ENCODE results near the gene ZMYM2. TPM values are rescaled to one million over a fixed set of nuclear protein-coding genes. Genes with fewer than 3 reads are reported as not detected.

Gene ZMYM2
- total and polyA plus RNA-seq, 10 of the 15 experiments (the other 5 are each of a cell fraction or from before 2014, with no cell fraction given) = 9.5 to 60.4 (median 34.6) TPM

DNA sequence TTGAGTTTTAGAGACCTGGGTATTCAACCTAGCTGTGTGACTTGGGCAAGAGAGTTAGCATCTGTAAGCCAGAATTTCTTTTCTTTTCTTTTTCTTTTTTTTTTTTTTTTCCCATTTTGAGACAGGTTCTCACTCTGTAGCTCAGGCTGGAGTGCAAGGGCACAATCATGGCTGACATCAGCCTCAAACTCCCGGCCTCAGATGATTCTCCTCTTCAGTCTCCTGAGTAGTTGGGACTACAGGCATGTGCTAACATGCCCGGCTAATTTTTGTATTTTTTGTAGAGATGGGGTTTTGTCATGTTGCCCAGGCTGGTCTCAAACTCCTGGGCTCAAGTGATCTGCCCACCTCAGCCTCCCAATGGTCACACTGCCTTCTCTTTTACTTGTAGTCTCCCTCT lies 33.0 kb downstream of the ZMYM2 start (continued):
- TF ChIP-seq, protein P1, sequence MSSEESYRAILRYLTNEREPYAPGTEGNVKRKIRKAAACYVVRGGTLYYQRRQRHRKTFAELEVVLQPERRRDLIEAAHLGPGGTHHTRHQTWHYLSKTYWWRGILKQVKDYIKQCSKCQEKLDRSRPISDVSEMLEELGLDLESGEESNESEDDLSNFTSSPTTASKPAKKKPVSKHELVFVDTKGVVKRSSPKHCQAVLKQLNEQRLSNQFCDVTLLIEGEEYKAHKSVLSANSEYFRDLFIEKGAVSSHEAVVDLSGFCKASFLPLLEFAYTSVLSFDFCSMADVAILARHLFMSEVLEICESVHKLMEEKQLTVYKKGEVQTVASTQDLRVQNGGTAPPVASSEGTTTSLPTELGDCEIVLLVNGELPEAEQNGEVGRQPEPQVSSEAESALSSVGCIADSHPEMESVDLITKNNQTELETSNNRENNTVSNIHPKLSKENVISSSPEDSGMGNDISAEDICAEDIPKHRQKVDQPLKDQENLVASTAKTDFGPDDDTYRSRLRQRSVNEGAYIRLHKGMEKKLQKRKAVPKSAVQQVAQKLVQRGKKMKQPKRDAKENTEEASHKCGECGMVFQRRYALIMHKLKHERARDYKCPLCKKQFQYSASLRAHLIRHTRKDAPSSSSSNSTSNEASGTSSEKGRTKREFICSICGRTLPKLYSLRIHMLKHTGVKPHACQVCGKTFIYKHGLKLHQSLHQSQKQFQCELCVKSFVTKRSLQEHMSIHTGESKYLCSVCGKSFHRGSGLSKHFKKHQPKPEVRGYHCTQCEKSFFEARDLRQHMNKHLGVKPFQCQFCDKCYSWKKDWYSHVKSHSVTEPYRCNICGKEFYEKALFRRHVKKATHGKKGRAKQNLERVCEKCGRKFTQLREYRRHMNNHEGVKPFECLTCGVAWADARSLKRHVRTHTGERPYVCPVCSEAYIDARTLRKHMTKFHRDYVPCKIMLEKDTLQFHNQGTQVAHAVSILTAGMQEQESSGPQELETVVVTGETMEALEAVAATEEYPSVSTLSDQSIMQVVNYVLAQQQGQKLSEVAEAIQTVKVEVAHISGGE (CRISPR knock-in tag; IDR thresholded peaks at IDR 0.05) = no peak
- TF ChIP-seq ATF7 (IDR thresholded peaks at IDR 0.05; ENCODE audit: low read depth) (no peak), NBN (IDR thresholded peaks at IDR 0.05) (no peak), BHLHE40 (IDR thresholded peaks at IDR 0.05; ENCODE audit: borderline replicate concordance in 1 of 2, low read depth in 2 of 2, low read length in 1 of 2) (no peak), STAT1 (conservative IDR thresholded peaks at IDR 0.05) (no peak)
- TF ChIP-seq, protein P2, sequence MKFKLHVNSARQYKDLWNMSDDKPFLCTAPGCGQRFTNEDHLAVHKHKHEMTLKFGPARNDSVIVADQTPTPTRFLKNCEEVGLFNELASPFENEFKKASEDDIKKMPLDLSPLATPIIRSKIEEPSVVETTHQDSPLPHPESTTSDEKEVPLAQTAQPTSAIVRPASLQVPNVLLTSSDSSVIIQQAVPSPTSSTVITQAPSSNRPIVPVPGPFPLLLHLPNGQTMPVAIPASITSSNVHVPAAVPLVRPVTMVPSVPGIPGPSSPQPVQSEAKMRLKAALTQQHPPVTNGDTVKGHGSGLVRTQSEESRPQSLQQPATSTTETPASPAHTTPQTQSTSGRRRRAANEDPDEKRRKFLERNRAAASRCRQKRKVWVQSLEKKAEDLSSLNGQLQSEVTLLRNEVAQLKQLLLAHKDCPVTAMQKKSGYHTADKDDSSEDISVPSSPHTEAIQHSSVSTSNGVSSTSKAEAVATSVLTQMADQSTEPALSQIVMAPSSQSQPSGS (IDR thresholded peaks at IDR 0.05; ENCODE audit: low read length) = no peak
- TF ChIP-seq, protein P3, sequence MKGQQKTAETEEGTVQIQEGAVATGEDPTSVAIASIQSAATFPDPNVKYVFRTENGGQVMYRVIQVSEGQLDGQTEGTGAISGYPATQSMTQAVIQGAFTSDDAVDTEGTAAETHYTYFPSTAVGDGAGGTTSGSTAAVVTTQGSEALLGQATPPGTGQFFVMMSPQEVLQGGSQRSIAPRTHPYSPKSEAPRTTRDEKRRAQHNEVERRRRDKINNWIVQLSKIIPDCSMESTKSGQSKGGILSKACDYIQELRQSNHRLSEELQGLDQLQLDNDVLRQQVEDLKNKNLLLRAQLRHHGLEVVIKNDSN (IDR thresholded peaks at IDR 0.05; ENCODE audit: borderline replicate concordance, extremely low read length, insufficient read depth, low read depth, low read length) = no peak
- TF ChIP-seq, protein P4, sequence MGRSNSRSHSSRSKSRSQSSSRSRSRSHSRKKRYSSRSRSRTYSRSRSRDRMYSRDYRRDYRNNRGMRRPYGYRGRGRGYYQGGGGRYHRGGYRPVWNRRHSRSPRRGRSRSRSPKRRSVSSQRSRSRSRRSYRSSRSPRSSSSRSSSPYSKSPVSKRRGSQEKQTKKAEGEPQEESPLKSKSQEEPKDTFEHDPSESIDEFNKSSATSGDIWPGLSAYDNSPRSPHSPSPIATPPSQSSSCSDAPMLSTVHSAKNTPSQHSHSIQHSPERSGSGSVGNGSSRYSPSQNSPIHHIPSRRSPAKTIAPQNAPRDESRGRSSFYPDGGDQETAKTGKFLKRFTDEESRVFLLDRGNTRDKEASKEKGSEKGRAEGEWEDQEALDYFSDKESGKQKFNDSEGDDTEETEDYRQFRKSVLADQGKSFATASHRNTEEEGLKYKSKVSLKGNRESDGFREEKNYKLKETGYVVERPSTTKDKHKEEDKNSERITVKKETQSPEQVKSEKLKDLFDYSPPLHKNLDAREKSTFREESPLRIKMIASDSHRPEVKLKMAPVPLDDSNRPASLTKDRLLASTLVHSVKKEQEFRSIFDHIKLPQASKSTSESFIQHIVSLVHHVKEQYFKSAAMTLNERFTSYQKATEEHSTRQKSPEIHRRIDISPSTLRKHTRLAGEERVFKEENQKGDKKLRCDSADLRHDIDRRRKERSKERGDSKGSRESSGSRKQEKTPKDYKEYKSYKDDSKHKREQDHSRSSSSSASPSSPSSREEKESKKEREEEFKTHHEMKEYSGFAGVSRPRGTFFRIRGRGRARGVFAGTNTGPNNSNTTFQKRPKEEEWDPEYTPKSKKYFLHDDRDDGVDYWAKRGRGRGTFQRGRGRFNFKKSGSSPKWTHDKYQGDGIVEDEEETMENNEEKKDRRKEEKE (IDR thresholded peaks at IDR 0.05) = no peak
- TF ChIP-seq, protein P5, sequence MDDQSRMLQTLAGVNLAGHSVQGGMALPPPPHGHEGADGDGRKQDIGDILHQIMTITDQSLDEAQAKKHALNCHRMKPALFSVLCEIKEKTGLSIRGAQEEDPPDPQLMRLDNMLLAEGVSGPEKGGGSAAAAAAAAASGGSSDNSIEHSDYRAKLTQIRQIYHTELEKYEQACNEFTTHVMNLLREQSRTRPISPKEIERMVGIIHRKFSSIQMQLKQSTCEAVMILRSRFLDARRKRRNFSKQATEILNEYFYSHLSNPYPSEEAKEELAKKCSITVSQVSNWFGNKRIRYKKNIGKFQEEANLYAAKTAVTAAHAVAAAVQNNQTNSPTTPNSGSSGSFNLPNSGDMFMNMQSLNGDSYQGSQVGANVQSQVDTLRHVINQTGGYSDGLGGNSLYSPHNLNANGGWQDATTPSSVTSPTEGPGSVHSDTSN (IDR thresholded peaks at IDR 0.05; ENCODE audit: insufficient replicate concordance, low read depth, low read length) = no peak
